HUES6 (cell line): ENCODE measurements around the gene SNX24.

Experiments
- H3K27ac ChIP-seq: 2 replicates; pipeline ENCODE4 v1.7.0; 2013; ENCODE audit warnings: low read depth, mild to moderate bottlenecking, low read length, inconsistent platforms
- H3K27me3 ChIP-seq: 2 replicates; pipeline ENCODE4 v1.6.1; 2013; ENCODE audit warnings: low read length; ENCODE audit not compliant: control insufficient read depth, insufficient read depth
- H3K36me3 ChIP-seq: 2 replicates; pipeline ENCODE4 v1.6.1; 2013; ENCODE audit warnings: low read length; ENCODE audit not compliant: control insufficient read depth, insufficient read depth
- H3K4me1 ChIP-seq: 2 replicates; pipeline ENCODE4 v1.6.1; 2013; ENCODE audit warnings: low read length; ENCODE audit not compliant: control insufficient read depth, insufficient read depth
- H3K4me3 ChIP-seq: 2 replicates; pipeline ENCODE4 v1.5.1; 2013; ENCODE audit warnings: low read depth, low read length
- H3K9ac ChIP-seq: one replicate; pipeline ENCODE4 v1.6.1; 2013; ENCODE audit warnings: mild to moderate bottlenecking, low read length
- H3K9me3 ChIP-seq: 2 replicates; pipeline ENCODE4 v1.6.1; 2013; ENCODE audit warnings: low read depth, low read length; ENCODE audit not compliant: control insufficient read depth, insufficient read depth

SNX24 gene

DNA sequence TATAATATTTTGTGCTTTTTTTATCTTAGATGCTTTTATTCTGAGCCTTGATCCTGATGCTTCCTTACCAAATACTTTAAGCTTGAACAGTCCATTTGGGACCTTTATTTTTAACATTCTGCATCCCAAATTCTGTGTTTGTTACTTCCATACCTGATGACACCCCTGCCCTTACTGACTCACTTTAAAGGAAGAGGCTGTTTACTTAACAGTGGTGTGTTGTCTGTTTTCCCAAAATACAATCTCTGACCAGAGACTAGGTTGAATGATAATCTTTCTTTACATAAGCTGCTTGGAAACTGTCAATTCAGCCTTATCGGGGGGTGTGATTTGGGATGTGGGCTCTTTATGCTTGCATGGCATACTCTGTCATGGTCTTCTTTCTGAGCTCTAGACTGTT, 71.1 kb downstream of the SNX24 start:
- no peaks in the 10 kb centered on the region for H3K27me3 ChIP-seq
- no peaks in the 10 kb centered on the region for H3K36me3 ChIP-seq
- H3K9me3 ChIP-seq: peaks cover 7% of the 10 kb centered on the region
- no peak overlapping the region for H3K4me3 ChIP-seq
- H3K9ac ChIP-seq: no peak overlapping the region
- no peak overlapping the region for H3K27ac ChIP-seq
- peaks cover 24% of the 10 kb centered on the region for H3K4me1 ChIP-seq

DNA sequence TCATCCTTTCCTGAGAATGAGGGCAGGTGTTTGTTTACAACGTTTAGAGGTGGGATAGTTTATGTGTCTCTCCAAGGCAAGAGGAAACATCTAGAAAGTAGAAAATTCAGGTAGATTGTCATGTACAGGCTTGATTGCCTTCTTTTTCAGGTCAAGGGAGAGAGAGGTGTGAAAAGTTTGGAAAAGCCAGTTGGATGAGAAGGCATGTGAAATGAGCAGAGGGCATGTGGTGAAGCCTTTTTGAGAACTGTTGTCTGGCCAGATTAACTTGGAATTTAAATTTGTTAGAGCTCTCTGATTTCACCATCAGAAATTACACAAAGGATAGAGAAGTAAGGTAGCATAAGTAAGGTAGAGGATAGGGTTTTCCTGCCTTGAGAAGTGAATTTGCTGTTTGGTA, 74.6 kb downstream of the SNX24 start:
- Histone ChIP-seq H3K27ac (no peak overlapping the region), H3K4me3 (no peak overlapping the region), H3K4me1 (peaks cover 46% of the 10 kb centered on the region), H3K9me3 (0 out of 2 replicates have a peak, but pooled peaks cover 3% of the 10 kb centered on the region), H3K9ac (no peak overlapping the region), H3K36me3 (no peaks in the 10 kb centered on the region), H3K27me3 (no peaks in the 10 kb centered on the region)

DNA sequence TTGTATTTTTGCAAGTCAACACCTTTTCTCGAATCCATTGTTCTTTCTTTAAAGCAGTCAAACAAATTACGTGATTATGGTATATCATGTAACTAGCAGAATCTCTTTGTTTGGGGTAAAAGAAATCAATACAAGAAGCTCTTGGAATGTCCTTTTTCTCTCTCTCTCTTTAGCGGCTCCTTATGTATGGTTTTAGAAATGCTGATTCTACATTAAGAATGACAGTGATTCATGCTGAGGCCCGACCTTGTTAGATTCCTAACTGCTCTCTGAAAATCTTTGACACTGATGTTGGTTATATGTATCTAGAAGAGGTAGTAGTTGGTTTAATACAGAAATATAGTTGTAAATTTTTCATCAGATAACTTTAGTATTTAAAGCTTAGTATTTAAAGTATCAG, 76.4 kb downstream of the SNX24 start:
- Histone ChIP-seq H3K36me3 (no peaks in the 10 kb centered on the region), H3K9ac (no peak overlapping the region), H3K9me3 (no peaks in the 10 kb centered on the region), H3K4me3 (no peak overlapping the region), H3K27me3 (no peaks in the 10 kb centered on the region), H3K4me1 (peaks cover 56% of the 10 kb centered on the region), H3K27ac (no peak overlapping the region)

DNA sequence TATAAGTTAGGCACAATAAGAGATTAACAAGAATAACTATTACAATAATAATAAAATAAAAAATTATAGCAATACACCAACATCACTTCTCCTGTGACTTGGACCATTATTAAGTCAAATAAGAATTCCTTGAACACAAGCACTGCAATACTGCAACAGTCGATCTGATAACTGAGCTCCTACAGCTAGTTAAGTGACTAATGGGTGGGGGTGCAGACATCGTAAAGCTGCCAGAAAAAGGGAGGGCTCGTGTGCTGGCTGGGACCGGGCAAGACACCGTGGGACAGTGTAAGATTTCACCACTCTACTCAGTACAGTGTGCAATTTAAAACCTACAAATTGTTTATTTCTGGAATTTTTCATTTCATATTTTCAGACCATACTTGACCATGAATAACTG, 78.8 kb downstream of the SNX24 start:
- Histone ChIP-seq H3K4me1 (peaks cover 56% of the 10 kb centered on the region), H3K27me3 (no peaks in the 10 kb centered on the region), H3K4me3 (no peak overlapping the region), H3K9ac (no peak overlapping the region), H3K36me3 (no peaks in the 10 kb centered on the region), H3K27ac (no peak overlapping the region), H3K9me3 (no peaks in the 10 kb centered on the region)

DNA sequence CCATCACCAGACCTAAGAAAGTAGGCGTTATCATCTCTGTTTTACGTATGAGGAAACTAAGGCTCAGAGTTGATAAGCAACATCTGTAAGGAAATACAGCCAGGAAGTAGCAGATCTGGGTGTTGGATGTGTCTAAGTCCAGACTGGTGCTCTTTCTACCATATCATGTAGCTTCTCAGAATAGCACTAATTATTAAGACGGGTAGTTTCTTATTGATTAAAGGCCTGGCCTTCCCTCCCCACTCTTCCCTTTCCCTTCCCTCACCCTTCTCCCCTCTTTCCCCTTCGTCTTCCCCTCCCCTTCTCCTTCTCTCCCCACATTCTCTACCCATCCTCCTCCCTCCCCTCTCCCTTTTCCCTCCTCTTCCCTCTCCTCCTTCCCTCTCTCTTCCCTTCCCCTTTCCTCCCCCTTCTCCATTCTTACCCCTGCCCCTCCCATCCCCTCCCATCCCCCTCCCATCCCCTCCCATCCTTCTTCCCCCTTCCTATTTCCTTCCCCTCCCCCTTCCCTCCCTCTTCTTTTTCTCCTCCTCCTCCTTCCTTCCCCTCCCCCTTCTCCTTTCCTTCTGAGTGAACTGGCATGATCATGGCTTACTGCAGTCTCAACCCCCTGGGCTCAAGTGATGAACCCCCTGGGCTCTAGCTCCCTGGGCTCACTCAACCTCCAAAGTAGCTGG, 79.4 kb downstream of the SNX24 start:
- no peaks in the 10 kb centered on the region for H3K9me3 ChIP-seq
- no peaks in the 10 kb centered on the region for H3K27me3 ChIP-seq
- H3K4me3 ChIP-seq: no peak overlapping the region
- H3K4me1 ChIP-seq: peaks cover 53% of the 10 kb centered on the region
- no peak overlapping the region for H3K9ac ChIP-seq
- H3K27ac ChIP-seq: no peak overlapping the region
- H3K36me3 ChIP-seq: no peaks in the 10 kb centered on the region

DNA sequence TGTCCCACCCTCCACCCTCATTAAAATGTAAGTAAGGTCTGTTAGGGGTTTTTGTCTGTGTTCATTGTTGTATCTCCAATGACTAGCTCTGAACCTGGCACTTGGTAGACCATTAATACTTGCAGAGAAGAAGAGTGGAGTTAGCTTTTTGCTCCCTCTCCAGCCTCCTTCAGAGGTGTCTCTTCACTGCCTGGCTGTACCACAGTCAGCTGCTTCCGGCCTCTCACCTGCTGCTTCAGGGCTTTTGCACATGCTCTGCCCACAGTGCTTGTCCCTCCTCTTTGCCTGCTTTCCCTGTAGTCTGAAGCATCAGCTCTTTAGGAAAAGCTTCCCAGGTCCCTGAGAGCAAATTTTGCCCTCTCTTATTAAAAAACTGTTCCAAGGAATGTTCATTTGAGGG, 83.6 kb downstream of the SNX24 start:
- no peaks in the 10 kb centered on the region for H3K27me3 ChIP-seq
- H3K36me3 ChIP-seq: no peaks in the 10 kb centered on the region
- H3K27ac ChIP-seq: no peak overlapping the region
- H3K9me3 ChIP-seq: no peaks in the 10 kb centered on the region
- H3K9ac ChIP-seq: no peak overlapping the region
- H3K4me3 ChIP-seq: no peak overlapping the region
- peaks cover 41% of the 10 kb centered on the region for H3K4me1 ChIP-seq

DNA sequence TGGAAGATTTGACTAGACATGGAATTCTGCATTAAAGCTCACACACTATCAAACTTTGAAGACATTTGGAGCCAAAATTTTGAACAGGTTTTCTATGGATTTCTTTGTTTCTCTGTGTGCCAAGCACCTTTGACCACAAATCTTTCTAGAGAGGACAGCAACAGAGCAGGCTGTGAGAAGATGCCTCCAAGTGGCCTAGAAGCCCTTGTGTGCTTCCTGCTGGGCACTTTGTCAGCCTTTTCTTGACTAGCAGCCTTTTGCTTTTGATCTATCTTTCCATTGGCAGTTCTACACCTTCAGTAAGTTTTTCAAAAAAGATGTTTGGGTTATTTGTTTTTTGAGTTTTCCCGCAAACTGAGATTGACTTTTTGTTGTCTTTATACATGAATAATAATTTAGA, 84.6 kb downstream of the SNX24 start:
- Histone ChIP-seq H3K27me3 (no peaks in the 10 kb centered on the region), H3K27ac (no peak overlapping the region), H3K9me3 (no peaks in the 10 kb centered on the region), H3K4me1 (peaks cover 35% of the 10 kb centered on the region), H3K9ac (no peak overlapping the region), H3K4me3 (no peak overlapping the region), H3K36me3 (no peaks in the 10 kb centered on the region)

DNA sequence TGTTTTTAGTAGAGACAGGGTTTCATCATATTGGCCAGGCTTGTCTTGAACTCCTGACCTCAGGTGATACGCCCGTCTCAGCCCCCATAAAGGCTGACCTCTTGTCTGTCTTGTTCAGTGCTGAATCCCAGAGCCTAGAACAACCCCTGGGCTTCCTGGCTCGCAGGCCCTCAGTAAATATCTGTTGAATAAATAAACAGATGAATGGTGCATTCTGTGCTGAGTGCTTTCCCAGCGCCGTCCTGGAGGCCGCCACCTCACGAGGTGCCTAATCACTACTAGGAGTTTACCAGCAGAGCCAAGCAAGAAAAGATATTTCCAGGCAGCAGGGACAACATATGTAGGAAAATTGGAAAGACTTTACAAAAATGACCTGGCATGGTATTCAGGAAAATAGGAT, 88.5 kb downstream of the SNX24 start:
- H3K36me3 ChIP-seq: no peaks in the 10 kb centered on the region
- H3K4me3 ChIP-seq: no peak overlapping the region

DNA sequence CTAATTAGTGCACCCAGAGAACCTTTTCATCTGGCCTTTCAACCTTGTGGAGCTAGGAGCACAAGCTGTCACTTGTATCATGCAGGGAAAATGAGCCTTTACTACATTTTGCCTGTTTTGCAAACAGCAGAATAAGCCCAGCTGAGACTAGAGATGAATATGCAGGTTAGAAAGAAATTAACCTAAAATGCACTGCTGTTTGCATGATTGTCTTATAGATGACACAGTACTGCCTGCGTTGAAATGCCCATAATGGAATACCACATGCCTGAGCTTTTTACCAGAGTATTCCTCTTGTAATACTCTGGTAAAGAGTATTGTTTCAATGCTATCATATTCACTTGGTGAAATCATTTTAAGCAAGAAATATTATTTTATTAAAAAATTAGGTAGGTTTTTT, 90.7 kb downstream of the SNX24 start:
- Histone ChIP-seq H3K4me1 (peaks cover 20% of the 10 kb centered on the region), H3K27ac (no peak overlapping the region), H3K36me3 (no peaks in the 10 kb centered on the region), H3K4me3 (no peak overlapping the region), H3K27me3 (no peaks in the 10 kb centered on the region), H3K9ac (no peak overlapping the region), H3K9me3 (no peaks in the 10 kb centered on the region)

More for the DNA sequence above, 88.5 kb downstream of the SNX24 start:
- H3K27ac ChIP-seq: no peak overlapping the region
- no peaks in the 10 kb centered on the region for H3K27me3 ChIP-seq
- no peak overlapping the region for H3K9ac ChIP-seq
- H3K9me3 ChIP-seq: no peaks in the 10 kb centered on the region
- peaks cover 27% of the 10 kb centered on the region for H3K4me1 ChIP-seq

DNA sequence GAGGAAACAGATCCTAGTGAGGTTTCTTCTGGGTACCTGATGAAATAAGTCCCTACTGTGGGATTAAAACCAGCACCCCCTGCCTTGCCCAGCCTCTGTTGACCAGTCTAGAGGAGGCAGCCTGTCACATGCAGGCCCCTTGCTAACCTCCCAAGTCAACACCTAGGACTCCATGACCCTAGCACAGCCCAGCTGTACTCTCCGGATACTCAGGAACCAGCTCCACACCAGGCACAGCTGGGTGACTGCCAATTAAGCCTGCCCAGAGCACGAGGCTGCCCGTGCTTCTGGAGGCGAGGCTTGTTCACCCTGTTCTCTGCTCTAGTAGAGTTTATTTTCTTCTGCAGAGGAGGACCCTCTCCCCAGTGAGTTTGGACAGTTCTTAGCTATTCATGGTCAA, 92.5 kb downstream of the SNX24 start:
- no peak overlapping the region for H3K4me3 ChIP-seq
- no peaks in the 10 kb centered on the region for H3K27me3 ChIP-seq
- no peak overlapping the region for H3K27ac ChIP-seq
- no peaks in the 10 kb centered on the region for H3K36me3 ChIP-seq
- no peaks in the 10 kb centered on the region for H3K9me3 ChIP-seq
- H3K4me1 ChIP-seq: peaks cover 19% of the 10 kb centered on the region
- no peak overlapping the region for H3K9ac ChIP-seq

DNA sequence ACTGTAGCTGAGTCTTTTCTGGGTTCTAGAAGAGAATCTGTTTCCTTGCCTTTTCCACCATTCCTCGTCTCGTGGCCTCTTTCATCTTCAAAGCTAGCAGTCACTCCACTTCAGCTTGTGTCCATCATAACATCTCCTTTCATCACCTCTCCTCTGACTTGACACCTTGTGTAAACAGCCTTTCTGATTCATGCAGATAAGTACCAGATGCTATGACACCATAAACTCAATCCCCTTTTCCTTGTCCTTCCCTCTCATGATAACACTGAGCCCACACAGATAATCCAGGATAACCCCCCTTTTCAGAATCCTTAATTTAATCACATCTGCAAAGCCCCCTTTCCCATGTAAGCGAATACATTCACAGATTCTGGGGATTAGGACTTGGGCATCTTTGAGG, 95.5 kb downstream of the SNX24 start:
- Histone ChIP-seq H3K36me3 (no peaks in the 10 kb centered on the region), H3K4me3 (no peak overlapping the region), H3K9ac (no peak overlapping the region), H3K4me1 (peaks cover 11% of the 10 kb centered on the region), H3K27me3 (no peaks in the 10 kb centered on the region), H3K27ac (no peak overlapping the region), H3K9me3 (no peaks in the 10 kb centered on the region)

DNA sequence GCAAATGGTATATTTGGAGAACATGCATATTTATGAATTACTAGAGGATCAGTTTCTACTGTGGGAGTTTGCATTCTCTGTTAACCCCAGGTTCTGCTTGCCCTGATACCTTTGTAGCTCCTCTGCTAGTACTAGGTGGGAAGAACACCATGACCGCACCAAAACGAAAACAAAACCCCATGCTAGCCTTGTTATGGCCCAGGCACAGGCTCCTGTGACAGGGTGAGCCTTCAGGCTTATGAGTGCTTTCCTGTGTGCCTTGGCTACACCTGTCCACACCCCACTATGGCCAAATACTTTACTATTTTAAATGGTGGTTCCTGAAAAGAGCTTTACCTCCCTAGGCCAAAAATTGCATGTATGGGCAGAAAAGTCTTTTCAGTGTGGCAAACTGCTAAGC, 96.3 kb downstream of the SNX24 start:
- H3K27ac ChIP-seq: no peak overlapping the region
- H3K4me3 ChIP-seq: no peak overlapping the region
- H3K36me3 ChIP-seq: no peaks in the 10 kb centered on the region
- H3K9me3 ChIP-seq: no peaks in the 10 kb centered on the region
- no peak overlapping the region for H3K9ac ChIP-seq
- H3K27me3 ChIP-seq: no peaks in the 10 kb centered on the region
- H3K4me1 ChIP-seq: peaks cover 11% of the 10 kb centered on the region
